SK-N-SH treated with all-trans-retinoic acid at 6 μM for 48 hours (cell line): Measurements from ENCODE around the gene GRID1.

Experiments used
- BACH2 ChIP-seq: fragments of 250-450 bp; sonication (Bioruptor Pico); IDR thresholded peaks from 2 replicates; pipeline ENCODE4 v1.9.0; 2021; ENCODE audit warnings: mild to moderate bottlenecking, borderline replicate concordance
- GLIS3 ChIP-seq: fragments of 250-450 bp; sonication (Bioruptor Pico); IDR thresholded peaks from 2 replicates; pipeline ENCODE4 v1.5.0; 2020; ENCODE audit warnings: mild to moderate bottlenecking, moderate library complexity
- OSR1 ChIP-seq: fragments of 250-450 bp; sonication (Bioruptor Pico); IDR thresholded peaks from 2 replicates; pipeline ENCODE4 v1.8.0; 2022; ENCODE audit warnings: moderate library complexity, mild to moderate bottlenecking, inconsistent platforms
- POU6F1 ChIP-seq: fragments of 250-450 bp; sonication (Bioruptor Pico); IDR thresholded peaks from 2 replicates; pipeline ENCODE4 v1.8.0; 2021; ENCODE audit warnings: low read depth, mild to moderate bottlenecking, moderate library complexity, borderline replicate concordance
- RARB ChIP-seq: fragments of 250-450 bp; sonication (Bioruptor Pico); IDR thresholded peaks from 2 replicates; pipeline ENCODE4 v1.8.0; 2021; ENCODE audit warnings: mild to moderate bottlenecking, moderate library complexity
- TOX ChIP-seq: fragments of 250-450 bp; sonication (Bioruptor Pico); IDR thresholded peaks from 2 replicates; pipeline ENCODE4 v1.8.0; 2021; ENCODE audit warnings: mild to moderate bottlenecking, moderate library complexity, borderline replicate concordance
- ZFP3 ChIP-seq: fragments of 250-450 bp; sonication (Bioruptor Pico); IDR thresholded peaks from 2 replicates; pipeline ENCODE4 v1.5.0; 2020; ENCODE audit warnings: mild to moderate bottlenecking, moderate library complexity
- ZFP30 ChIP-seq: fragments of 450-650 bp; formaldehyde crosslinking; IDR thresholded peaks from 2 replicates; pipeline ENCODE4 v1.5.0; 2022; ENCODE audit warnings: mild to moderate bottlenecking, moderate library complexity

DNA sequence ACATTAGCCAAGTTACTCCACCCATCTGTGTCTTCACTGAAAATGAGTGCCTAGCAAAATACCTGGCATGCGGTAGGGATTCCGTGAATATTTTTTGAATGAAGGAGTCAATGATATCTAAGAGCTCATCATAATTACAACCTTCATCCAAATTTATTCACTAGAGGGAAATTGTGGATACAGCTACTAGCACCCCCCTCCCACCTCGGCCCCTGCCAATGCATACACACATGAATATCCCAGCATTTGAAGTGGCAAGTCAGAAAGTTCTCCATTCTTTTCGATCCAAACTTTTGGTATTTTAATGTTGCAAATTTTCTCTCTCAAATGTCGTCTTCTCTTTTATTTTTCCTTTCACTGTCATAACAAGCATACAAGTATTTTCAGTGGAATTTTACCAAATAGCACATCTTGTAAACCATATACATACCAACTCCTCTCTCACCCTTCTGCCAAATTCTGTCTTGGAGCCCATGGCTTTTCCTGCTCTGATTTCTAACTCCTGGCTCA, 164.3 kb downstream of the GRID1 start:
- TF ChIP-seq POU6F1 (CRISPR knock-in tag) (no peak), TOX (CRISPR knock-in tag) (no peak), BACH2 (no peak), ZFP3 (CRISPR knock-in tag) (no peak), OSR1 (CRISPR knock-in tag) (no peak), ZFP30 (no peak), GLIS3 (CRISPR knock-in tag) (no peak), RARB (no peak)
